HG03520 (cell line): ENCODE results near the gene NFIX.
"Not testable (repeated sequence)": the region's sequence is repeated elsewhere in the genome, so short reads cannot be mapped to it uniquely, and the experiment has no call there.

Experiments used
- ATAC-seq: cut with Tn5 transposase; IDR thresholded peaks from one replicate; pipeline ENCODE4 v1.9.1; 2021; ENCODE audit warnings: mild to moderate bottlenecking, moderate library complexity; ENCODE audit not compliant: unreplicated experiment

Gene NFIX

GRCh38 chr19:12994701-12995595 lies at the start of gene NFIX:
Gene NFIX, plus strand, starts transcription at chr19:12995475. Its CDS starts 363 bp downstream, at chr19:12995838.
- ATAC-seq, result no peak

GRCh38 chr19:12945479-12946091 lies 49.7 kb upstream of the NFIX start, which contains the start of gene RAD23A:
Gene RAD23A, plus strand, starts transcription at chr19:12945862. Its CDS starts 87 bp downstream, at chr19:12945949.
- ATAC-seq, result peak; percentile 68

- ATAC-seq, result peak; percentile 25
These were observed 49.1 kb upstream of the NFIX start for GRCh38 chr19:12946092-12946721.

GRCh38 chr19:12946731-12947496 lies 48.4 kb upstream of the NFIX start:
- ATAC-seq, result no peak

GRCh38 chr19:12947702-12948611 lies 47.3 kb upstream of the NFIX start:
- ATAC-seq, result no peak

GRCh38 chr19:12948612-12949362 lies 46.5 kb upstream of the NFIX start:
- ATAC-seq, result no peak

- ATAC-seq, result no peak
These were observed 45.7 kb upstream of the NFIX start for GRCh38 chr19:12949363-12950283.

- not testable (repeated sequence) for ATAC-seq
These were observed 43.2 kb upstream of the NFIX start for GRCh38 chr19:12952050-12952449.

- no peak for ATAC-seq
These were observed 42.7 kb upstream of the NFIX start for GRCh38 chr19:12952488-12953137.

GRCh38 chr19:12953138-12953798 lies 42.0 kb upstream of the NFIX start:
- no peak for ATAC-seq

- ATAC-seq, result no peak
These were observed 41.3 kb upstream of the NFIX start for GRCh38 chr19:12953799-12954611.

- no peak for ATAC-seq
These were observed 40.7 kb upstream of the NFIX start for GRCh38 chr19:12954612-12954962.

GRCh38 chr19:12955575-12955974 lies 39.7 kb upstream of the NFIX start:
- ATAC-seq, result not testable (repeated sequence)

GRCh38 chr19:12955996-12956395 lies 39.3 kb upstream of the NFIX start:
- ATAC-seq, result no peak

- ATAC-seq, result peak; percentile 70
These were observed 38.6 kb upstream of the NFIX start, which contains the start of gene GADD45GIP1 for GRCh38 chr19:12956446-12957388. Gene GADD45GIP1, minus strand, starts transcription at chr19:12957223. Its CDS starts 11 bp downstream, at chr19:12957212.
